K562 (cell line): Measurements from ENCODE around the gene C16orf74. TPM values are rescaled to one million over a fixed set of nuclear protein-coding genes. Genes with fewer than 3 reads are reported as not detected.
A peak's percentile ranks its signal among the peaks of the same experiment; 100 is the strongest.

Experiments
- ATAC-seq: fragments of 200-7000 bp; cut with Tn5 transposase; 3 replicates; pipeline ENCODE4 v1.9.1; 2020; ENCODE audit warnings: moderate library complexity
- BruUV-seq: library from RNA; stranded (reverse); fragments of 400-500 nt; replicated peaks from 2 replicates; lab custom pipeline; 2021; lab: Mats Ljungman, UMichigan
- CTCF ChIA-PET: fragments of 300-600 bp; formaldehyde crosslinking; extraction: SDS; loops from one replicate; lab custom pipeline; 2021; ENCODE audit warnings: low intra/inter-chr PET ratio; lab: Yijun Ruan, JAX
- POLR2A ChIA-PET: fragments of 300-600, 350-650 bp; sonication (Branson Sonifier 250); formaldehyde crosslinking; extraction: SDS; loops from one replicate; lab custom pipeline; 2021; ENCODE audit warnings: antibody characterized with exemption, inconsistent platforms; lab: Yijun Ruan, JAX
- DNase-seq, 4 experiments: peaks; one replicate each; pipeline versions ENCODE4 v3.0.0 to v3.0.0-alpha.2; 2011 to 2018; ENCODE audit warnings: low spot score in 3 of 4, mixed read lengths in 3 of 4; ENCODE audit errors: extremely low read depth in 1 of 4
- FAIRE-seq: peaks from 2 replicates; lab custom pipeline; 2011; peaks lifted over from hg19 to GRCh38; lab: Jason Lieb, UNC
- H2AFZ ChIP-seq: 2 replicates; pipeline ENCODE4 v1.6.0; 2011; ENCODE audit warnings: low read depth, low read length, control low read depth, inconsistent platforms
- H3K27ac ChIP-seq: fragments of 200-600 bp; 3 replicates; pipeline ENCODE4 v1.8.0; 2011; ENCODE audit warnings: low read depth, mild to moderate bottlenecking, control low read depth, inconsistent platforms, low read length, moderate library complexity, mixed read lengths; ENCODE audit errors: extremely low read depth
- H3K27me3 ChIP-seq, 2 experiments: fragments of 300-600 bp in 1 of 2; 2 replicates in 1 of 2; 3 replicates in 1 of 2; pipeline versions ENCODE4 v1.6.0 to v1.8.0; 2011; ENCODE audit warnings: inconsistent platforms in 2 of 2, low read length in 2 of 2, mild to moderate bottlenecking in 1 of 2, mixed read lengths in 1 of 2, moderate library complexity in 1 of 2; ENCODE audit not compliant: control insufficient read depth in 2 of 2, insufficient read depth in 2 of 2
- H3K36me3 ChIP-seq: fragments of 300-600 bp; 3 replicates; pipeline ENCODE4 v1.8.0; 2011; ENCODE audit warnings: mild to moderate bottlenecking, low read length, inconsistent platforms; ENCODE audit not compliant: control insufficient read depth, insufficient read depth
- H3K4me1 ChIP-seq, 2 experiments: fragments of 200-600 bp in 1 of 2; replicated peaks in 1 of 2; 2 replicates in 1 of 2; 3 replicates in 1 of 2; pipeline versions ENCODE4 v1.5.1 to v1.8.0; 2011; ENCODE audit warnings: inconsistent platforms in 2 of 2, low read length in 2 of 2, mild to moderate bottlenecking in 1 of 2, mixed read lengths in 1 of 2, moderate library complexity in 1 of 2; ENCODE audit not compliant: control insufficient read depth in 2 of 2, insufficient read depth in 2 of 2
- H3K4me2 ChIP-seq: 2 replicates; pipeline ENCODE4 v1.6.1; 2011; ENCODE audit warnings: low read length, control low read depth, inconsistent platforms, mixed read lengths; ENCODE audit not compliant: insufficient read depth
- H3K4me3 ChIP-seq: fragments of 200-600 bp; sonication (generic), shearing (Covaris generic); 2 replicates; pipeline ENCODE4 v1.5.1; 2016; ENCODE audit warnings: control low read depth, inconsistent platforms
- H3K79me2 ChIP-seq: fragments of 200-600 bp; 3 replicates; pipeline ENCODE4 v1.8.0; 2011; ENCODE audit warnings: low read length, inconsistent platforms; ENCODE audit not compliant: control insufficient read depth, insufficient read depth
- H3K9ac ChIP-seq, 2 experiments: 2 replicates each; pipeline versions ENCODE4 v1.6.0 to v1.6.1; 2011; ENCODE audit warnings: low read depth in 2 of 2, low read length in 2 of 2, control low read depth in 1 of 2, inconsistent platforms in 1 of 2, mild to moderate bottlenecking in 1 of 2, mixed read lengths in 1 of 2; ENCODE audit not compliant: insufficient read depth in 1 of 2
- H3K9me1 ChIP-seq: one replicate; pipeline ENCODE4 v1.6.0; 2011; ENCODE audit warnings: inconsistent platforms, mild to moderate bottlenecking, low read length, moderate library complexity; ENCODE audit not compliant: control insufficient read depth, insufficient read depth
- H3K9me3 ChIP-seq: replicated peaks from 2 replicates; pipeline ENCODE4 v1.5.1; 2011; ENCODE audit warnings: low read depth, low read length, inconsistent platforms; ENCODE audit not compliant: control insufficient read depth, insufficient read depth
- H4K20me1 ChIP-seq: replicated peaks from 2 replicates; pipeline ENCODE4 v1.6.1; 2011; ENCODE audit warnings: low read length, inconsistent platforms, mixed read lengths; ENCODE audit not compliant: control insufficient read depth, insufficient read depth
- ARHGAP35 ChIP-seq: fragments of 450-650 bp; IDR thresholded peaks from 2 replicates; pipeline ENCODE4 v1.6.1; 2018; ENCODE audit not compliant: partially characterized antibody
- CBFA2T2 ChIP-seq: fragments of 450-650 bp; conservative IDR thresholded peaks from 2 replicates; pipeline ENCODE4 v1.6.1; 2017; ENCODE audit warnings: mild to moderate bottlenecking
- CREBBP ChIP-seq: IDR thresholded peaks from one replicate; pipeline ENCODE4 v1.6.1; 2012; ENCODE audit warnings: low read depth, mild to moderate bottlenecking, control low read depth, inconsistent platforms, low read length
- ELF1 ChIP-seq: fragments of 200-800 bp; sonication (Bioruptor generic); IDR thresholded peaks from 2 replicates; pipeline ENCODE4 v1.6.1; 2016; ENCODE audit warnings: missing genetic modification characterization, missing compliant biosample characterization
- EZH2 ChIP-seq: IDR thresholded peaks from 2 replicates; pipeline ENCODE4 v1.6.1; 2012; ENCODE audit warnings: low read depth, mild to moderate bottlenecking, inconsistent platforms, low read length, borderline replicate concordance
- HDAC1 ChIP-seq, 2 experiments: fragments of 450-650 bp; IDR thresholded peaks; 2 replicates each; pipeline ENCODE4 v1.6.1; 2016 to 2017; ENCODE audit warnings: inconsistent platforms in 1 of 2, mild to moderate bottlenecking in 1 of 2, moderate library complexity in 1 of 2
- MXI1 ChIP-seq: IDR thresholded peaks from 2 replicates; pipeline ENCODE4 v1.6.1; 2011; ENCODE audit warnings: low read depth, mild to moderate bottlenecking, improper control_type of control experiment, low read length
- NR3C1 ChIP-seq: sonication (generic); formaldehyde crosslinking; IDR thresholded peaks from 2 replicates; pipeline ENCODE4 v1.8.1; 2022; ENCODE audit warnings: missing genetic modification reagents
- POLR2AphosphoS2 ChIP-seq: IDR thresholded peaks from 2 replicates; pipeline ENCODE4 v1.6.1; 2012; ENCODE audit warnings: low read length, improper control_type of control experiment
- PRPF4 ChIP-seq: fragments of 200-400 bp; formaldehyde crosslinking; IDR thresholded peaks from one replicate; pipeline ENCODE4 v1.6.1; 2017; ENCODE audit warnings: low read length, low read depth, mild to moderate bottlenecking; ENCODE audit not compliant: insufficient read depth, poor library complexity, severe bottlenecking
- STAT5A ChIP-seq: IDR thresholded peaks from 2 replicates; pipeline ENCODE4 v1.6.1; 2012; ENCODE audit warnings: low read length, inconsistent platforms, borderline replicate concordance
- ZNF121 ChIP-seq: sonication (generic); formaldehyde crosslinking; conservative IDR thresholded peaks from 2 replicates; pipeline ENCODE4 v1.8.0; 2022; ENCODE audit warnings: missing genetic modification reagents
- ZNF134 ChIP-seq: fragments of 250-450 bp; sonication (Bioruptor Pico); conservative IDR thresholded peaks from 2 replicates; pipeline ENCODE4 v1.4.0; 2020
- ZNF217 ChIP-seq: sonication (generic); formaldehyde crosslinking; IDR thresholded peaks from 2 replicates; pipeline ENCODE4 v1.8.0; 2022; ENCODE audit warnings: mild to moderate bottlenecking, missing genetic modification reagents
- ZNF561 ChIP-seq: fragments of 450-650 bp; formaldehyde crosslinking; conservative IDR thresholded peaks from 2 replicates; pipeline ENCODE4 v1.4.0; 2020; ENCODE audit warnings: mild to moderate bottlenecking, moderate library complexity
- WGBS: fragments of 100-300 bp; shearing (Covaris generic); methylation state at CpG from one replicate; pipeline ENCODE4 v1.1.6; 2016; ENCODE audit warnings: low coverage, mixed read lengths; ENCODE audit not compliant: insufficient coverage; ENCODE audit errors: missing lambda C conversion rate; 5-methylcytosine and 5-hydroxymethylcytosine counted together
- in situ Hi-C: fragments of 300-500 bp; cut with MboI; formaldehyde crosslinking; loops from 4 replicates; pipeline ENCODE4 v1.15.0; 2018; ENCODE audit warnings: inconsistent platforms, mixed read lengths
- intact Hi-C: fragments of 100-400 bp; cut with micrococcal nuclease; formaldehyde crosslinking; loops from 2 replicates; pipeline ENCODE4 v1.14.2; 2022
- polyA plus RNA-seq, 8 experiments: library from polyadenylated mRNA; depleted of rRNA in 4 of 8; stranded (reverse) in 5 of 8; unstranded in 3 of 8; fragments of >200 nt; fragmentation: Nextera tagmentation in 2 of 8; fragmentation: Illumina TruSeq in 1 of 8; extraction: Ambion mirVana in 2 of 8; extraction: Trizol in 1 of 8; gene quantifications; 2 replicates each; pipeline versions ENCODE4 v1.2.1 to v1.2.3, GENCODE V29; 2011 to 2014; ENCODE audit warnings: inconsistent platforms in 1 of 8, missing spikeins in 1 of 8
- total RNA-seq, 7 experiments: library from RNA; depleted of rRNA in 6 of 7; stranded (reverse); fragments of >200 nt in 6 of 7; fragmentation: Illumina TruSeq in 2 of 7; extraction: Trizol in 2 of 7; gene quantifications; 2 replicates each; pipeline versions ENCODE4 v1.2.1 to v1.2.3, GENCODE V29; 2011 to 2021; ENCODE audit warnings: low replicate concordance in 1 of 7
- TF ChIP-seq, protein P1 (sequence below): fragments of 250-450 bp; sonication (Bioruptor Pico); IDR thresholded peaks from 2 replicates; pipeline ENCODE4 v1.8.0; 2021; ENCODE audit warnings: borderline replicate concordance, mild to moderate bottlenecking, moderate library complexity; ENCODE audit not compliant: poor library complexity, severe bottlenecking

Gene C16orf74
- total and polyA plus RNA-seq, 9 of the 15 experiments (the other 6 are each of a cell fraction or from before 2014, with no cell fraction given) = not detected

DNA sequence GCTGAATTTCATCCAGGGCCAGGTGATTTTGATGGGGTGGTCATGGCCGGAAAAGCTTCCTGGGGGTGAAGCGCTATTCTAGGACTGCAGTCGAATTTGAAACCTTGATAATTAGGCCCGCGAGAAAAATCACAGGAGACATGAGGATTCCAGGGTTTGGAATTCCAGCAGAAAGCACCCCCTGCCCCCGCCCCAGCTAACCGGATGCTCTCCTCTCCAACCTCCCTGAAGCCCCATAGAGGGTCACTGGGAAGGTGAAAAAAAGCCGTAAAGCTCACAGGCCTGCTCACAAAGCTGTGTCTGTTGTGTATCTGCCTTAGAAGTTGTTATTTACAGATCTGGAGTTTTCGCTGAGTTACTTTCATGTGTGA lies 61.0 kb downstream of the C16orf74 start:
- ChIA-PET CTCF (no interaction called here), POLR2A (interaction anchor here (0.6 to 1.5 kb wide), 7 partner anchors 10 to 55 kb away, joined by 3 to 5 read pairs (median 3); no protein-coding TSS in a partner anchor)
- Histone ChIP-seq H3K27me3 (peaks cover 0 to 4% of the 10 kb centered on the region in 2 experiments; a peak in 3 of 5 replicates), H3K9ac (peak overlapping the region in 1 of 2 experiments; percentile 69; a peak in 2 of 4 replicates), H3K9me3 (no peaks in the 10 kb centered on the region), H3K4me3 (no peak overlapping the region), H3K27ac (no peak overlapping the region), H3K9me1 (peaks cover 3% of the 10 kb centered on the region), H3K36me3 (peaks cover 25% of the 10 kb centered on the region; the same call in 2 of the 3 replicates), H3K4me2 (no peak overlapping the region), H2AFZ (no peak overlapping the region), H4K20me1 (peaks cover 14% of the 10 kb centered on the region; the same call in 1 of the 2 replicates), H3K4me1 (peaks cover 17 to 33% of the 10 kb centered on the region in 2 experiments; a peak in 4 of 5 replicates), H3K79me2 (peaks cover 38% of the 10 kb centered on the region)
- no TSS peak for BruUV-seq
- FAIRE-seq (no peak), ATAC-seq (no peak), DNase-seq (no peak)
- intact Hi-C loops (no loop called here), in situ Hi-C loops (no loop called here)
- TF ChIP-seq CBFA2T2 (no peak), MXI1 (no peak), ZNF217 (CRISPR knock-in tag) (no peak)
- WGBS = 59% methylated on average over 8 of the region's 9 CpGs

DNA sequence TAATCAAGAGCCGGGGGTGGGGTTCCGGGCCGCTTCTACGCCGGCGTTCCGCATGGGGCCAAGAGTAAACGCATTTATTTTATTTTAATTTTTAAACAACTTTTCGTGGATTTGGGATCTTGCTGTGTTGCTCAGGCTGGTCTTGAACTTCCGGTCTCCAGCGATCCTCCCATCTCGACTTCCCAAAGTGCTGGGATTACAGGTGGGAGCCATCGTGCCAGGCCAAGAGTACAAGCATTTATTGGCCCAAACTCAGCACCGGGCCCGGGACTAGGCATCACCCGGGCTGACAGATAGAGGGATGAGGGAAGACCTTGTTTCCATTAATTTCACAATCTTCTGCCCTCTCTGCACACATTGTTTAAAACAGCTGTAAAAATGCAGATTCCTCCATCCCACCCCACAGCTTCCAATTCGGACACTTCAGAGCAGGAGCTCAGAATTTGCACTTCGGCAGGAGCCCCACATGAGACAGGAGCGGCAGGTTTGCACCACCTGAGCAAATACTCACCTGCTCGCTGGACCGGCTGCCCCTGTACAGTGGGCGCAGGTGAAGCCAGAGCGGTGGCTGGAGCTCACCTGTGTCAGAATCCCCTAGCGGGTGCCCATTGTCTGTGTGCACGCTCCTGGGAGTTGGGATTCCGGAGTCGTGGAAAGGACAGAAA lies 61.5 kb downstream of the C16orf74 start:
- FAIRE-seq (peak; percentile 11), ATAC-seq (no peak), DNase-seq (no peak)
- Histone ChIP-seq H3K36me3 (peaks cover 30% of the 10 kb centered on the region; the same call in 2 of the 3 replicates), H4K20me1 (peaks cover 12% of the 10 kb centered on the region; the same call in 1 of the 2 replicates), H3K9me3 (no peaks in the 10 kb centered on the region), H3K4me3 (peak overlapping the region; percentile 47), H3K4me1 (peaks cover 17 to 33% of the 10 kb centered on the region in 2 experiments; a peak in 4 of 5 replicates), H3K9me1 (peaks cover 3% of the 10 kb centered on the region), H3K9ac (peak overlapping the region; percentile 36 to 84; a peak in 3 of 4 replicates), H3K4me2 (peak overlapping the region; percentile 84), H2AFZ (peak overlapping the region; percentile 89), H3K79me2 (peaks cover 41% of the 10 kb centered on the region), H3K27ac (no peak overlapping the region), H3K27me3 (no peaks in the 10 kb centered on the region)
- intact Hi-C loops = no loop called here
- WGBS = 41% methylated on average over 25 of the region's 27 CpGs
- ChIA-PET POLR2A (interaction anchor here (0.6 to 1.9 kb wide), 5 partner anchors 8 to 1685 kb away, joined by 3 to 9 read pairs (median 3); no protein-coding TSS in a partner anchor), CTCF (no interaction called here)
- BruUV-seq = TSS peak; percentile 64
- in situ Hi-C loops = no loop called here
- TF ChIP-seq POLR2AphosphoS2 (no peak), ZNF561 (CRISPR knock-in tag) (no peak), CREBBP (no peak), STAT5A (no peak), ELF1 (tag) (0 out of 2 replicates have a peak, but pooled peaks have one; percentile 14), HDAC1 (IDR thresholded peaks at IDR 0.05) (no peak), EZH2 (no peak), PRPF4 (no peak), NR3C1 (no peak), ARHGAP35 (no peak), ZNF121 (CRISPR knock-in tag) (peak; percentile 96), ZNF134 (CRISPR knock-in tag) (no peak)
- TF ChIP-seq, protein P1, sequence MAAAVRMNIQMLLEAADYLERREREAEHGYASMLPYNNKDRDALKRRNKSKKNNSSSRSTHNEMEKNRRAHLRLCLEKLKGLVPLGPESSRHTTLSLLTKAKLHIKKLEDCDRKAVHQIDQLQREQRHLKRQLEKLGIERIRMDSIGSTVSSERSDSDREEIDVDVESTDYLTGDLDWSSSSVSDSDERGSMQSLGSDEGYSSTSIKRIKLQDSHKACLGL (CRISPR knock-in tag) = no peak
